Germinal center (tissue), 1 donor: ENCODE data around the gene CDK14.

Experiments
- DNase-seq: peaks from one replicate; pipeline ENCODE4 v3.0.0; 2012; ENCODE audit warnings: mixed read lengths, low spot score

Gene CDK14

GRCh38 chr7:91206361-91206960 is 610.3 kb downstream of the CDK14 start:
- no peak for DNase-seq

GRCh38 chr7:91212582-91212981 is 616.5 kb downstream of the CDK14 start:
- DNase-seq, result no peak

GRCh38 chr7:91226411-91226810 is 630.3 kb downstream of the CDK14 start:
- no peak for DNase-seq

- DNase-seq, result no peak
Observed at GRCh38 chr7:91228327-91228726, 632.2 kb downstream of the CDK14 start.

- DNase-seq, result no peak
Observed at GRCh38 chr7:91228927-91229558, 632.9 kb downstream of the CDK14 start.

GRCh38 chr7:91230100-91230499 is 634.0 kb downstream of the CDK14 start:
- no peak for DNase-seq

- DNase-seq, result no peak
Observed at GRCh38 chr7:91230503-91230902, 634.4 kb downstream of the CDK14 start.

GRCh38 chr7:91233212-91233611 is 637.1 kb downstream of the CDK14 start:
- no peak for DNase-seq

GRCh38 chr7:91235211-91235832 is 639.2 kb downstream of the CDK14 start:
- DNase-seq, result no peak

GRCh38 chr7:91239171-91239604 is 643.1 kb downstream of the CDK14 start:
- DNase-seq, result no peak

- no peak for DNase-seq
Observed at GRCh38 chr7:91239772-91240171, 643.7 kb downstream of the CDK14 start.

GRCh38 chr7:91240376-91240941 is 644.3 kb downstream of the CDK14 start:
- DNase-seq, result no peak

GRCh38 chr7:91242097-91242844 is 646.1 kb downstream of the CDK14 start:
- DNase-seq, result no peak

- no peak for DNase-seq
Observed at GRCh38 chr7:91243591-91244301, 647.6 kb downstream of the CDK14 start.

- DNase-seq, result no peak
Observed at GRCh38 chr7:91247500-91247899, 651.4 kb downstream of the CDK14 start.

GRCh38 chr7:91248996-91249395 is 652.9 kb downstream of the CDK14 start:
- DNase-seq, result no peak

GRCh38 chr7:91249506-91250233 is 653.5 kb downstream of the CDK14 start:
- DNase-seq, result no peak

GRCh38 chr7:91250706-91251105 is 654.6 kb downstream of the CDK14 start:
- DNase-seq, result no peak

- no peak for DNase-seq
Observed at GRCh38 chr7:91251877-91252276, 655.8 kb downstream of the CDK14 start.
